Measurements from ENCODE around the gene GNS. TPM values are rescaled to one million over a fixed set of nuclear protein-coding genes. Genes with fewer than 3 reads are reported as not detected.

The GNS gene
- total and polyA plus RNA-seq, 2 of the 13 experiments (the other 11 are each of a cell fraction or from before 2014, with no cell fraction given) = 49.8 to 51.0 TPM

- no peak overlapping the region for H3K4me3 ChIP-seq (replicated peaks in 1 of 3; ENCODE audit: insufficient read depth in 1 of 3, low read depth in 2 of 3, low read length in 3 of 3)
- no peaks in the 10 kb centered on the region for H3K79me2 ChIP-seq (ENCODE audit: insufficient read depth, low read length)
- FAIRE-seq (no peak), DNase-seq (ENCODE audit: low spot score) (no peak), ATAC-seq (no peak)
- BruUV-seq (replicated peaks) = no TSS peak
- no peak overlapping the region for H3K4me2 ChIP-seq (ENCODE audit: low read depth, low read length)
- H3K9me3 ChIP-seq (ENCODE audit: low read length) = no peaks in the 10 kb centered on the region
- peaks cover 16 to 56% of the 10 kb centered on the region in 2 experiments; a peak in 4 of 5 replicates for H3K36me3 ChIP-seq (replicated peaks in 1 of 2; ENCODE audit: control insufficient read depth in 1 of 2, insufficient read depth in 2 of 2, low read length in 2 of 2)
- H3K4me1 ChIP-seq (ENCODE audit: insufficient read depth, low read length) = peaks cover 14% of the 10 kb centered on the region
- POLR2A ChIA-PET = no interaction called here
- WGBS (ENCODE audit: low lambda C conversion rate) = 92% methylated on average over 1 of the region's 1 CpG
- intact Hi-C loops (cut with micrococcal nuclease; ENCODE audit: unreplicated experiment) (no loop called here), in situ Hi-C loops (cut with HindIII; ENCODE audit: extremely low pct_ligation_motif_present, low pct_unique_long_range_greater_than_20kb) (no loop called here)
- CTCF ChIA-PET (ENCODE audit: low intra/inter-chr PET ratio, low total read pairs) = no interaction called here
- TF ChIP-seq FOSL2 (CRISPR knock-in tag; IDR thresholded peaks at IDR 0.05) = peak; percentile 22; the same call in 1 of the 2 replicates
- TF ChIP-seq ATF4 (CRISPR knock-in tag; IDR thresholded peaks at IDR 0.05) = peak in 1 of 2 experiments; percentile 65; a peak in 1 of 4 replicates
- no peak for TF ChIP-seq KLF15 (CRISPR knock-in tag; IDR thresholded peaks at IDR 0.05; ENCODE audit: borderline replicate concordance)
- peak in 1 of 2 experiments; percentile 33; a peak in 1 of 4 replicates for TF ChIP-seq MAFK (conservative IDR thresholded peaks at IDR 0.05 in 1 of 2, IDR thresholded peaks at IDR 0.05 in 1 of 2; ENCODE audit: low read length in 2 of 2)
- H2AFZ ChIP-seq (ENCODE audit: low read length) = no peak overlapping the region
- no peak overlapping the region for H3K27ac ChIP-seq (ENCODE audit: extremely low read length, insufficient read depth, low read length)
- H3K9ac ChIP-seq (ENCODE audit: insufficient read depth, low read depth, low read length) = no peak overlapping the region
- H4K20me1 ChIP-seq (ENCODE audit: insufficient read depth, low read length) = no peaks in the 10 kb centered on the region
- H3K27me3 ChIP-seq (ENCODE audit: control insufficient read depth in 1 of 2, insufficient read depth in 2 of 2, low read length in 2 of 2) = no peaks in the 10 kb centered on the region
These were observed 21.7 kb downstream of the GNS start for GRCh38 chr12:64737539-64737938.

- BruUV-seq (replicated peaks) = no TSS peak
- POLR2A ChIA-PET = no interaction called here
- H3K27ac ChIP-seq (ENCODE audit: extremely low read length, insufficient read depth, low read length) = no peak overlapping the region
- intact Hi-C loops (cut with micrococcal nuclease; ENCODE audit: unreplicated experiment) (no loop called here), in situ Hi-C loops (cut with HindIII; ENCODE audit: extremely low pct_ligation_motif_present, low pct_unique_long_range_greater_than_20kb) (no loop called here)
- H3K9me3 ChIP-seq (ENCODE audit: low read length) = no peaks in the 10 kb centered on the region
- peaks cover 14% of the 10 kb centered on the region for H3K4me1 ChIP-seq (ENCODE audit: insufficient read depth, low read length)
- H3K9ac ChIP-seq (ENCODE audit: insufficient read depth, low read depth, low read length) = no peak overlapping the region
- ATAC-seq (no peak), FAIRE-seq (no peak), DNase-seq (ENCODE audit: low spot score) (no peak)
- H2AFZ ChIP-seq (ENCODE audit: low read length) = no peak overlapping the region
- CTCF ChIA-PET (ENCODE audit: low intra/inter-chr PET ratio, low total read pairs) = no interaction called here
- no peak overlapping the region for H3K4me3 ChIP-seq (replicated peaks in 1 of 3; ENCODE audit: insufficient read depth in 1 of 3, low read depth in 2 of 3, low read length in 3 of 3)
- TF ChIP-seq NFKB2 (CRISPR knock-in tag; IDR thresholded peaks at IDR 0.05; ENCODE audit: borderline replicate concordance) (no peak), ZNF142 (CRISPR knock-in tag; IDR thresholded peaks at IDR 0.05) (no peak), HMG20B (CRISPR knock-in tag; conservative IDR thresholded peaks at IDR 0.05) (no peak), ZNF382 (CRISPR knock-in tag; IDR thresholded peaks at IDR 0.05; ENCODE audit: borderline replicate concordance) (no peak), ZNF451 (CRISPR knock-in tag; IDR thresholded peaks at IDR 0.05) (no peak), TIGD3 (CRISPR knock-in tag; IDR thresholded peaks at IDR 0.05; ENCODE audit: borderline replicate concordance) (no peak)
- H3K4me2 ChIP-seq (ENCODE audit: low read depth, low read length) = no peak overlapping the region
- no peaks in the 10 kb centered on the region for H3K79me2 ChIP-seq (ENCODE audit: insufficient read depth, low read length)
- WGBS (ENCODE audit: low lambda C conversion rate) = 94% methylated on average over 1 of the region's 1 CpG
- no peaks in the 10 kb centered on the region for H3K27me3 ChIP-seq (ENCODE audit: control insufficient read depth in 1 of 2, insufficient read depth in 2 of 2, low read length in 2 of 2)
- no peaks in the 10 kb centered on the region for H4K20me1 ChIP-seq (ENCODE audit: insufficient read depth, low read length)
- H3K36me3 ChIP-seq (replicated peaks in 1 of 2; ENCODE audit: control insufficient read depth in 1 of 2, insufficient read depth in 2 of 2, low read length in 2 of 2) = peaks cover 12 to 51% of the 10 kb centered on the region in 2 experiments; a peak in 4 of 5 replicates
These were observed 22.4 kb downstream of the GNS start for GRCh38 chr12:64736771-64737170.

Data from HepG2 (cell line).